Progenitor cell of endocrine pancreas (in vitro differentiated cells): ENCODE measurements around the gene CCDC85A. TPM values are rescaled to one million over a fixed set of nuclear protein-coding genes. Genes with fewer than 3 reads are reported as not detected.

Source experiments
- DNase-seq: peaks from one replicate; pipeline ENCODE4 v3.0.0; 2021; ENCODE audit warnings: low spot score; ENCODE audit not compliant: unreplicated experiment
- H3K27ac Mint-ChIP-seq: 2 replicates; pipeline ENCODE4 v1.8.0; 2021; ENCODE audit warnings: mild to moderate bottlenecking, moderate library complexity, mixed read lengths
- H3K27me3 Mint-ChIP-seq: 2 replicates; pipeline ENCODE4 v1.8.0; 2021; ENCODE audit warnings: mixed read lengths
- H3K36me3 Mint-ChIP-seq: 2 replicates; pipeline ENCODE4 v1.8.0; 2022; ENCODE audit warnings: mixed read lengths; ENCODE audit not compliant: insufficient read depth
- H3K4me1 Mint-ChIP-seq: 2 replicates; pipeline ENCODE4 v1.8.0; 2021; ENCODE audit warnings: low read depth, mixed read lengths
- H3K4me3 Mint-ChIP-seq: 2 replicates; pipeline ENCODE4 v1.8.0; 2021; ENCODE audit warnings: low read depth, mild to moderate bottlenecking, moderate library complexity, mixed read lengths
- H3K9me3 Mint-ChIP-seq: 2 replicates; pipeline ENCODE4 v1.8.0; 2021; ENCODE audit warnings: low read depth, mixed read lengths
- total RNA-seq: library from RNA; stranded (reverse); gene quantifications from 2 replicates; pipeline ENCODE4 v1.2.1, GENCODE V29; 2021
- TF ChIP-seq, protein P1 (sequence below): fragments of 200-600 bp; sonication (generic); IDR thresholded peaks from one replicate; pipeline ENCODE4 v1.5.0; 2021; ENCODE audit warnings: antibody characterized with exemption, mild to moderate bottlenecking; ENCODE audit not compliant: unreplicated experiment

The CCDC85A gene
- total RNA-seq, 1 donor from 2014 or later: 1.1 TPM

DNA sequence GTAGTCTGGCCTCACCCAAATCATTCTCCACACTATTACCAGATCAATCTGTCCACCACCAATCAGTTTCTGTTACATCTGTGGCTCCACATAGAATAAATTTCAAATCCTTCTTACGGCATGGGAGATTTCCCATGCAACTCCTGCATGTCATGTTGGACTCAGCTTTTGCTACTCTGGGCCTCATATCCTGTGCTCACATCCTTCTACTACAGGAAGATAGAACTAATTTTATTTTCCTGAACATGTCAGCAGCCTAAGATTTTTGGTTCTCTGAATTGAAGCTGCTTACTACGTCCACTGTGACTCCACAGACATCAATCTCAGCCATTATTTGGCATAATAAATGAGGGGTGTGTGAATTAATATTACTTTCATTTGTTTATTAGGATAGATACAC is 181.1 kb downstream of the CCDC85A start:
- Mint-ChIP-seq H3K4me3 (no peak overlapping the region), H3K36me3 (no peaks in the 10 kb centered on the region), H3K27ac (no peak overlapping the region), H3K27me3 (no peaks in the 10 kb centered on the region), H3K4me1 (peaks cover 14% of the 10 kb centered on the region), H3K9me3 (peaks cover 10% of the 10 kb centered on the region)
- DNase-seq: no peak
- TF ChIP-seq, protein P1, sequence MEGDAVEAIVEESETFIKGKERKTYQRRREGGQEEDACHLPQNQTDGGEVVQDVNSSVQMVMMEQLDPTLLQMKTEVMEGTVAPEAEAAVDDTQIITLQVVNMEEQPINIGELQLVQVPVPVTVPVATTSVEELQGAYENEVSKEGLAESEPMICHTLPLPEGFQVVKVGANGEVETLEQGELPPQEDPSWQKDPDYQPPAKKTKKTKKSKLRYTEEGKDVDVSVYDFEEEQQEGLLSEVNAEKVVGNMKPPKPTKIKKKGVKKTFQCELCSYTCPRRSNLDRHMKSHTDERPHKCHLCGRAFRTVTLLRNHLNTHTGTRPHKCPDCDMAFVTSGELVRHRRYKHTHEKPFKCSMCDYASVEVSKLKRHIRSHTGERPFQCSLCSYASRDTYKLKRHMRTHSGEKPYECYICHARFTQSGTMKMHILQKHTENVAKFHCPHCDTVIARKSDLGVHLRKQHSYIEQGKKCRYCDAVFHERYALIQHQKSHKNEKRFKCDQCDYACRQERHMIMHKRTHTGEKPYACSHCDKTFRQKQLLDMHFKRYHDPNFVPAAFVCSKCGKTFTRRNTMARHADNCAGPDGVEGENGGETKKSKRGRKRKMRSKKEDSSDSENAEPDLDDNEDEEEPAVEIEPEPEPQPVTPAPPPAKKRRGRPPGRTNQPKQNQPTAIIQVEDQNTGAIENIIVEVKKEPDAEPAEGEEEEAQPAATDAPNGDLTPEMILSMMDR: no peak

DNA sequence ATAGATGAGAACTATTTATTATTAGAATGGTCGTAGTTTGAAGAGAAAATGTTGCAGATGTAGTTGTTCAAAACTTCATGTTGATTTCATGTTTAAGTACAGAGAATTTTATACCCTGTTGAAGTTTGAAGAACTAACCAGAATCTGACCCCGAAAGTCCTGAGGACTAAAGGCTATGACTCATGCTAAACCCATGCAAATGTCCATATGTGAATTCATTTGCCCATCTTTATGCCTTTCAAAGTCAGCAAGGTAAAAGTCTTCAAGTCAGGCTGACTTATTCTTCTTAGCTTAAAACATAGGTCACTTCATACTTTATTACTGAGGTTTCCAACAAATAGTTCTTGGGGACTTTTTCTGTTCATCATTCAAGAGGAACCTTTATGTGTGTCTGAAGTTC is 185.5 kb downstream of the CCDC85A start:
- no peak for DNase-seq
- Mint-ChIP-seq H3K36me3 (no peaks in the 10 kb centered on the region), H3K4me1 (peaks cover 1% of the 10 kb centered on the region), H3K9me3 (no peaks in the 10 kb centered on the region), H3K27me3 (no peaks in the 10 kb centered on the region), H3K27ac (no peak overlapping the region), H3K4me3 (no peak overlapping the region)
- TF ChIP-seq, protein P1: no peak

DNA sequence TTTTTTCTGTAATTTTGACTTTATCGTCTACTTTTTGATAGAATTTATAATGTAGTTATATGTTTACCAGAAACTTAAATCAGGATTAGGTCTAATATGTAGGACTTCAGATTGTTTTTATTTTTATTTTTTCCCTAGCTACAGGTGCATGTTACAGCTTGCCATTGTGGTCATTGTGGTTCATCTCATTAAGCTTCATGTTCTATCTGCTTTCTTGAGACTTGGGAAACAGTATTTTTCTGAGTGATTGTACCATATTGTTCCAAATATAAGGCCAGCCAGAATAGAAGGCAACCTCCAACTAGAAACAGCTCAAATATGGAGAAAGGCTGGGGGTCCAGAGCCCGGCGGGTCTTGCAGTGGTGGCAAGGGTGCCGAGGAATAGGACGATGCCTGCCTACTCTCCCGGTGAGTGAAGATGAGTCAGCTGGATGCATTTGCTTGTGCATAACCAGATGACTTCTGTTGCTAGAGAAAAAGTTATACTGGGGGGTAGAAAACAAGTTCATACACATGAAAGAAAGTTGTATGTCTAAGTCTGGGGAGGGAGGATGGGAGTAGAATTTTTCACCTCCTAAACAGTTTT is 188.4 kb downstream of the CCDC85A start:
- no peaks in the 10 kb centered on the region for H3K27me3 Mint-ChIP-seq
- H3K27ac Mint-ChIP-seq: no peak overlapping the region
- no peaks in the 10 kb centered on the region for H3K9me3 Mint-ChIP-seq
- TF ChIP-seq, protein P1: no peak
- no peak for DNase-seq
- no peak overlapping the region for H3K4me3 Mint-ChIP-seq
- H3K36me3 Mint-ChIP-seq: no peaks in the 10 kb centered on the region
- no peaks in the 10 kb centered on the region for H3K4me1 Mint-ChIP-seq

DNA sequence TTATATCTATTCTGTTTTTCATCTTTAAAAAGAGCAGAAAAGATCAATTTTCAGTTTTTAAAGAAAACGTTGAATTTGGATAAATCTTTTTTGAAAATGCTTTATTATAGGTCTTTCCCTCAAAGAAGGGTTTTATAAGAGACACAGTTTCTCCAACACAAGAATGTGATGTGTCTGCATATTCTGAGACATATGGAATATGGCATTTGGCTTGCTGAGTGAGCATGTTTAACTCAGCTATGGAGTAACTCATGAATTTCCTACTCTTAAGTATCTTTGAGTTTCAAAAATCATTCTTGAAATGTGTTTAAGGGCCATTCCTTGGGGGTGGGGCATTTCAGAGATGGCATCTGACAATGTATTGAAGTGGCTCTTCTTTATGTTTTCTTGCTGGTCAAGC is 191.5 kb downstream of the CCDC85A start:
- H3K27me3 Mint-ChIP-seq: no peaks in the 10 kb centered on the region
- no peaks in the 10 kb centered on the region for H3K9me3 Mint-ChIP-seq
- no peak overlapping the region for H3K27ac Mint-ChIP-seq
- DNase-seq: no peak
- TF ChIP-seq, protein P1: no peak
- H3K4me3 Mint-ChIP-seq: no peak overlapping the region
- H3K36me3 Mint-ChIP-seq: no peaks in the 10 kb centered on the region
- H3K4me1 Mint-ChIP-seq: no peaks in the 10 kb centered on the region

DNA sequence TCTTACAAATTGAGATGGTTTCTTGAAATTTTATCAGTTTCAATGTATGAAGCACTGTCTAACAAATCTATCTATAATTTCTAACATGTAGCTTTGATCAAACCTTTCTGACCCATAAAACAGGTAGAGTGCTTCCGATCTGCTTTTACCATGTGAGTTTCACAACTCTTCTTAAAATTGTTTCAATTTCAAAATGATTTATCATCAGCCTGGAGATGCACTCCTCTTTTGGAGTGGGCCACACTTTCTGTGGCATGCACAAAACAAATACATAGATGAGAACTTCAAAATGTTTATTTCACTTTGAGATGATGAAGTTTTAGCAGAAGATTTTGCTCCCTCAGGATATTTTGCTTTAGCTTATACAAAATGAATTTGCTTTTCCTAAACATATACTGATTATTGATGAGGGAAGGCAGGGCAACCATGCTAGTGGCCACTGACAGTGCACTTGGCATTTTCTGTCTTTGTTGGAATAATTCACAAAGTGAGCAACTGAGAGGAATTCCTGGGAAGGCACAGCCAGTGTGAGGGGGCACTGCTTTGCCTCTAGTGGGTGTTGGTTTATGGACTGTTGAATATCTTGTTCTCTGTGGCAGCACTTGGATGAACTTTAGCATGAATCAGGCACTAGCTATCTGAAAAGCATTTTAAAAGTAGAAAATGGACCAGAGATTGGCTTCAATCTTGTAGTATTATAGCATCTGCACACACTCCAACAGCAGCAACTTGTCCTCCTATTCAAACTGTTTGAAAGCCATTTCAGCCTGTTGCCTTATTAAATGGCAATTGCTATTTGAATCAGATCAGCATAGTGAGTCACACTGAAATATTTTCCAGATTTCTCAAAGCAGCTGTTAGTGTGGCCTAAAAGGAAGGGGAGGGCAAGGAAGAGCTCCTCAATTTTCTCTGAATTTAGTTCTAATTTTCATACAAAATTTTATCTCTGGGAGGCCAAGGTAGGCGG is 193.2 kb downstream of the CCDC85A start:
- H3K27me3 Mint-ChIP-seq: no peaks in the 10 kb centered on the region
- no peaks in the 10 kb centered on the region for H3K4me1 Mint-ChIP-seq
- H3K4me3 Mint-ChIP-seq: no peak overlapping the region
- no peak for DNase-seq
- no peaks in the 10 kb centered on the region for H3K36me3 Mint-ChIP-seq
- TF ChIP-seq, protein P1: no peak
- H3K27ac Mint-ChIP-seq: no peak overlapping the region
- no peaks in the 10 kb centered on the region for H3K9me3 Mint-ChIP-seq
